AG09319 (cell line): Measurements from ENCODE around the gene CAV1.
"Not testable (repeated sequence)": the region's sequence is repeated elsewhere in the genome, so short reads cannot be mapped to it uniquely, and the experiment has no call there.

Experiments
- DNase-seq: peaks from one replicate; pipeline ENCODE4 v3.0.0-alpha.2; 2010; ENCODE audit warnings: low read depth; ENCODE audit errors: extremely low read depth
- TF ChIP-seq, protein P1 (sequence below): IDR thresholded peaks from 2 replicates; pipeline ENCODE4 v1.5.1; 2011; ENCODE audit warnings: low read depth, mild to moderate bottlenecking, inconsistent platforms, low read length, moderate library complexity

CAV1 gene, protein sequence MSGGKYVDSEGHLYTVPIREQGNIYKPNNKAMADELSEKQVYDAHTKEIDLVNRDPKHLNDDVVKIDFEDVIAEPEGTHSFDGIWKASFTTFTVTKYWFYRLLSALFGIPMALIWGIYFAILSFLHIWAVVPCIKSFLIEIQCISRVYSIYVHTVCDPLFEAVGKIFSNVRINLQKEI

DNA sequence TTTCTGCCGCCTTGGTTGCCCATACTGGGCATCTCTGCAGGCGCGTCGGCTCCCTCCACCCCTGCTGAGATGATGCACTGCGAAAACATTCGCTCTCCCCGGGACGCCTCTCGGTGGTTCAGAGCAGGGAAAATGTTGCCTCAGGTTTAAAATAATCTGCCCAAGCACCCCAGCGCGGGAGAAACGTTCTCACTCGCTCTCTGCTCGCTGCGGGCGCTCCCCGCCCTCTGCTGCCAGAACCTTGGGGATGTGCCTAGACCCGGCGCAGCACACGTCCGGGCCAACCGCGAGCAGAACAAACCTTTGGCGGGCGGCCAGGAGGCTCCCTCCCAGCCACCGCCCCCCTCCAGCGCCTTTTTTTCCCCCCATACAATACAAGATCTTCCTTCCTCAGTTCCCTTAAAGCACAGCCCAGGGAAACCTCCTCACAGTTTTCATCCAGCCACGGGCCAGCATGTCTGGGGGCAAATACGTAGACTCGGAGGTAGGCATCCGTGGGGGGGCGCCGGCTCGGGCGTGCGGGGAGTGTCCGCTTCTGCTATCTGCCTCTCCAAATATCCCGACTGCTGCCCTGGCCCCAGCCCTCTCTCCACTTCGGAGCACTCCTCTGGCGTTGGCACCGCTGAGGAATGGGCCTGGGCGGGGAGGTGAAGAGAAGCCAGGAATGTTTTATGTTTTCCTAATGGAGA lies at the start of gene CAV1:
Gene CAV1, plus strand, starts transcription at position 428 of the 689 bp plus-strand sequence. Its CDS starts 27 bp downstream, at position 455.
- DNase-seq: peak; percentile 79
- TF ChIP-seq, protein P1, sequence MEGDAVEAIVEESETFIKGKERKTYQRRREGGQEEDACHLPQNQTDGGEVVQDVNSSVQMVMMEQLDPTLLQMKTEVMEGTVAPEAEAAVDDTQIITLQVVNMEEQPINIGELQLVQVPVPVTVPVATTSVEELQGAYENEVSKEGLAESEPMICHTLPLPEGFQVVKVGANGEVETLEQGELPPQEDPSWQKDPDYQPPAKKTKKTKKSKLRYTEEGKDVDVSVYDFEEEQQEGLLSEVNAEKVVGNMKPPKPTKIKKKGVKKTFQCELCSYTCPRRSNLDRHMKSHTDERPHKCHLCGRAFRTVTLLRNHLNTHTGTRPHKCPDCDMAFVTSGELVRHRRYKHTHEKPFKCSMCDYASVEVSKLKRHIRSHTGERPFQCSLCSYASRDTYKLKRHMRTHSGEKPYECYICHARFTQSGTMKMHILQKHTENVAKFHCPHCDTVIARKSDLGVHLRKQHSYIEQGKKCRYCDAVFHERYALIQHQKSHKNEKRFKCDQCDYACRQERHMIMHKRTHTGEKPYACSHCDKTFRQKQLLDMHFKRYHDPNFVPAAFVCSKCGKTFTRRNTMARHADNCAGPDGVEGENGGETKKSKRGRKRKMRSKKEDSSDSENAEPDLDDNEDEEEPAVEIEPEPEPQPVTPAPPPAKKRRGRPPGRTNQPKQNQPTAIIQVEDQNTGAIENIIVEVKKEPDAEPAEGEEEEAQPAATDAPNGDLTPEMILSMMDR: peak; percentile 20

DNA sequence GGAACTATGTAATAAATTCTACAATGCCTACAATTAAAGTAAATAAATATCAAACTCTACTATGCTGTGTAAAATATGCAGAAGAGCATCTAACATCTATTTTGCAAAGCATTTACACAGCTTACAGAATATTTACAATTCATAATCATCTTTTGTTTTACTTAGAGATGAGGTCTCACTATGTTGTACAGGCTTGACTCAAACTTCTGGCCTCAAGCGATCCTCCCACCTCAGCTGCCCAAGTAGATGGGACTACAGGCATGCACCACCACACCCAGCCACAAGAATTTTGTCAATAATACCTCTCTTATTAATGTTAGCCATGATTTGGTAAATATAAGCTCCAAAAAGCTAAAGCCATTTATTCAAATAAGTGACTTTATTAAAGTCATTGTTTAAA lies 47.2 kb upstream of the CAV1 start:
- no peak for DNase-seq
- TF ChIP-seq, protein P1: no peak

DNA sequence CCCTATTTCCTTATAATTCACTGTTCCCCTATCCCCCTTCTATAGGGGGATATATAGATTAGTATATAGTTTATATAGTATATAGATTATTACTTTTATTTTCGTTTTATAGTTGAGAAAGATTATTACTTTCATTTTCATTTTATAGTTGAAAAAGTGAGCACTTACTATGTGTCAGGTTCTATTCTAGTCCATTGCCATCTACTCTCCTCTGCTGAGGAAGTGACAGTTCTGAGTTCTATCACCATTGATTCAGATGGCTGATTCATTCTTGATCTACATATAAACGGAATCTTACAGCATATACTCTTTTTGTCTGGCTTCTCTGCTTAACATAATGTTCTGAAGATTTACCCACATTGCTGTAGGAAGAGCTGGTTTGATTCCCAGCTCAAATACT lies 46.0 kb upstream of the CAV1 start:
- TF ChIP-seq, protein P1: no peak
- DNase-seq: no peak

DNA sequence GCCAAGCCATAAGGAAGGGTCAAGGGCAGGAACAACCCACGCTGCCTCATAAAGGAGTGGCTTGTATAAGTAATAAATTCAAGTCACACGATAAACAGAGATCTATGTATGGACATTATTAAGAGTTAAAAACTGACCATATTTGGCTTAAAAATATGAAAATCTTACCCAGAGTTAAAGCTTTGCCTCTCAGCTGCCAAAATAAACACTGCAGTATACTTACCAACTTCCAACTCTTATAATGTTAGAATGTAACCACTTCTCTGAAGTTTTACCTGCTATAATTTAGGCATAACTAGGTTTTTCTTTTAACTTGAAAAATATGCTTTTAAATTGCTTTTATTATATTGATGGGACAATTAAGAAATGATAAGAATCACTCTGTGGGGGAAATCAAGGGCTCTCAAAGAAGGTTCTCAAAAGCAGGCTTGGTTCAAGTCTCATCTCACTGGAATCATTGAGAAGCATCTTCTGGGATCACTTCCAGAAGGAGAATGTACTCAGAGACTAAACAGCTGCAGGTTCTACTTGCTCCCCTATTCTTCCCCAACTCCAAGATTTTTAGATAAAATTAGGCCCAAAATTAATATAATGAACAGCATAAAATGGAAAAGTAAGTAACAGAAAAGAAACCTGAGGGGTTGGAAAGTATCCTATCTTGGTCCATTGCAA lies 41.4 kb upstream of the CAV1 start:
- TF ChIP-seq, protein P1: no peak
- no peak for DNase-seq

DNA sequence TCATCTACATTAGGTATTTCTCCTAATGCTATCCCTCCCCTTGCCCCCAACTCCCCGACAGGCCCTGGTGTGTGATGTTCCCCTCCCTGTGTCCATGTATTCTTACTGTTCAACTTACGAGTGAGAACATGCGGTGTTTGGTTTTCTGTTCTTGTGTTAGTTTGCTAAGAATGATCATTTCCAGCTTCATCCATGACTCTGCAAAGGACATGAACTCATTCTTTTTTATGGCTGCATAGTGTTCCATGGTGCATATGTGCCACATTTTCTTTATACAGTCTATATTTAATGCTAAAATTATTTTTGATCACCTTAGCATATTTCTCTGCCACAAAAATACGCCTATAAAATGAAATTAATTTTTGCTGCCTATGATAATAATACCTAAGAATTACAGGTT lies 40.4 kb upstream of the CAV1 start:
- DNase-seq: not testable (repeated sequence)

DNA sequence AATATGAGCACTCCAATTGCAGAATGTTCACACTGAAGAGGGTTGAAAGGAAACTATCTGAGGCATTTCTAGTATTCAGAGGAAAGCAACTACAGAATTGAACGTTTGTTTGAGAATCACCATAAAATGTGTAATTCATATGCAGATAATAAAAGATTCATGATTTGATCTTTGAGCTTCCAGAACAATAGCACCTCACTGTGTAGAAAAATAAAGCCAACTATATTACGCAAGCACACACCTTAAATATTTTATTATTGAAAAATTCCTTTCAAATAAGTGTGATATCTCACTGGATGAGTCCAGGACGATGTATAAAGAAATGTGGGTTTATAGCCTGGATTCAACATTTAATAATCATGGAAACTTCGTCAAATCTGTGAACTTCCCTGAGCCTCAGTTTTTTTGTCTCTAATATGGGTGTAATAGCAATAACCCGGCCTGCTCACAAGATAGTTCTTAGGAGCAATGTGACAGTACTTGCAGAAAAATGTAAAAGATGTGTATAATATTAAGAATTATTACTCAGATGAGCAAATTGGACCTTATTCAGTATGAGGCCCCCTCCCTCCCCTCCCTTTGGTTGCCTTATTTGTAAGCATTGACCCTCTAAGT lies 36.8 kb upstream of the CAV1 start:
- TF ChIP-seq, protein P1: no peak
- no peak for DNase-seq

DNA sequence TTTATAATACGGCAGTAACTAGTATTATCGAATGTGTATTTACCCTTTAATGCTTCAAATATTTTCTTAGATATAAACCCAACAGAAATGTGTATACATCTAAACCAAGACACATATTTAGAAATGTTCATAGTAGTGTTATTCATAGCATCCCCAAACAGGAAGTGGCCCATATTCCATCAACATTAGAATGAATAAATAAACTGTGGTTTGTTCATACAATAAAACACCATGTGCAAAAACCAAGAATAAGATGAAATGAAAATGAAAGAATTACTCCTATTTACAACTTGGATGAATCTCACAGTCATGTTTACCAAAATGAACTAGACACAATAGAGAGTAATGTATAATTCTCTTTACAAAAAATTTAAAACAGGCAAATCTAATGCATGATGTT lies 34.5 kb upstream of the CAV1 start:
- TF ChIP-seq, protein P1: no peak
- DNase-seq: no peak
